ENCODE results near the gene C19orf33.
A peak's percentile ranks its signal among the peaks of the same experiment; 100 is the strongest.

C19orf33 gene

DNA sequence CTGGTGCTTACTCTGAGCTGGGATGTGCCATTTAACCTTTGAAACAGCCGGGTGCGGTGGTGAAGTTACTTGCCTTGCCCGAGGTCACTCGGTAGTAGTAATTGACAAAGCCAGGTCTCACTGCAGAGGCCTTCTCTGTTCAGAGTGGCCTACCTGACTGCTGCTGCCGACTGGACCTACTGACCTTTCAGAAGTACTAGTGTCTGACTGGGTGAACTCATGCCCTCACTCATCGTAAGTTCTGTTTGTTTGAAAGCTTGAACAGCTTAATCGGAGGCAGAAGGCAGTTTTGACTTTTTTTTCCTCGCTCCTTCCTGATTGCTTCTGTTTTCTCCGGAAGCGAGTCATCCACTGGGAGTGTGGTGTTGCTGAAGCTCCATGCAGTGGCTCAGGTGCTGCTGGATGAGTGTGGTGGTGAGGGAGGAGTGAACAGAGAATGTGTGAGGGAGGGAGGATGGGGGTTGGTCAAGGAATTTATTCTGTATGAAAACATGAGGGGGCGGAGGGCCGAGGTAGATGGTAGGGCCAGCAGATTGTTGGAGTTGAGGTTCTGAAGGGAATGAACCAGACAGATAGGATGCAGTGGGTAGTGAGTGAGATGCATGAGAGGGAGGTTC lies 37.0 kb upstream of the C19orf33 start:
- H3K9me3 ChIP-seq (ENCODE audit: control insufficient read depth, low read length) = no peaks in the 10 kb centered on the region

DNA sequence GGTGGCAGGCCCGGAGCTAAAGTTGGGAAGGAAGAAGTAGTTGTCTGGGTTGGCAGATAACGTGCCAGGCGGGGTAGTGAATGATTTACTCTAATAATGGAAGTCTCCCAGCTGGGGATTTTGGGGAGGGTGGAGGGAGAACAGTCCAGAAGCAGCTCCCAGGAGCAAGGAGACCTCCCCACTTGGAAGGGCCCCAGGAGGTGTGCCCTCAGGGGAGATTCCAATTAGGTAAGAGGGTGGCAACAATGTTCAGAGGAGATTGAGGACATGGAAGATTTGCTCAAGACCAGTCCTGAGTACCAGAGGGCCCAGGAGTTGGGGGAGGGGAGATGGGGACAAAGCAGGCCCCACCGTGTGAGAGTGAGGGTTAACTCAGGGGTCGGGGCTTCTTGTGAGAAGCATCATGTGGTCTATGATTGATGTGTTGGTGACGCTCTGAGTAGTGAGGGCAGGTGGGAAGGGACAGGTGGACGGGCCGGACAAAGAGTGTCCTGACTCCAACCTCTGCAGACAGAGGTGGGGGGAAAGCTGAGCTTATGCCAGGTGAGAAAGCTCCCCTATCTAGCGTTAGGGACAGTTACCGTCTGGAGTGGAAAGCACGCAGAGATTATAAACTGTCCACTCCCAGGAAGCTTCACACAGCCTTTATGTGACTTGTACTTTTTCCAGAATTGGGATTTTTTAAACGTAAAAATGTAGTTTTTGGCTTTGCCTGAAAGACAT lies 36.1 kb upstream of the C19orf33 start:
- Histone ChIP-seq H3K27me3 (ENCODE audit: control insufficient read depth, insufficient read depth, low read length) (no peaks in the 10 kb centered on the region), H3K9me3 (ENCODE audit: control insufficient read depth, low read length) (no peaks in the 10 kb centered on the region), H3K27ac (peak overlapping the region; percentile 17), H3K4me2 (ENCODE audit: low read length) (peak overlapping the region; percentile 98), H2AFZ (no peak overlapping the region), H3K79me2 (peaks cover 68% of the 10 kb centered on the region), H3K4me3 (ENCODE audit: low read depth, low read length) (peak overlapping the region; percentile 11), H3K36me3 (ENCODE audit: control insufficient read depth, insufficient read depth, low read length) (no peaks in the 10 kb centered on the region), H3K4me1 (peaks cover 9% of the 10 kb centered on the region), H3K9ac (no peak overlapping the region)
- TF ChIP-seq, protein P1, sequence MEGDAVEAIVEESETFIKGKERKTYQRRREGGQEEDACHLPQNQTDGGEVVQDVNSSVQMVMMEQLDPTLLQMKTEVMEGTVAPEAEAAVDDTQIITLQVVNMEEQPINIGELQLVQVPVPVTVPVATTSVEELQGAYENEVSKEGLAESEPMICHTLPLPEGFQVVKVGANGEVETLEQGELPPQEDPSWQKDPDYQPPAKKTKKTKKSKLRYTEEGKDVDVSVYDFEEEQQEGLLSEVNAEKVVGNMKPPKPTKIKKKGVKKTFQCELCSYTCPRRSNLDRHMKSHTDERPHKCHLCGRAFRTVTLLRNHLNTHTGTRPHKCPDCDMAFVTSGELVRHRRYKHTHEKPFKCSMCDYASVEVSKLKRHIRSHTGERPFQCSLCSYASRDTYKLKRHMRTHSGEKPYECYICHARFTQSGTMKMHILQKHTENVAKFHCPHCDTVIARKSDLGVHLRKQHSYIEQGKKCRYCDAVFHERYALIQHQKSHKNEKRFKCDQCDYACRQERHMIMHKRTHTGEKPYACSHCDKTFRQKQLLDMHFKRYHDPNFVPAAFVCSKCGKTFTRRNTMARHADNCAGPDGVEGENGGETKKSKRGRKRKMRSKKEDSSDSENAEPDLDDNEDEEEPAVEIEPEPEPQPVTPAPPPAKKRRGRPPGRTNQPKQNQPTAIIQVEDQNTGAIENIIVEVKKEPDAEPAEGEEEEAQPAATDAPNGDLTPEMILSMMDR (IDR thresholded peaks at IDR 0.05) = no peak

More for the DNA sequence above, 37.0 kb upstream of the C19orf33 start:
- Histone ChIP-seq H3K9ac (no peak overlapping the region), H3K36me3 (ENCODE audit: control insufficient read depth, insufficient read depth, low read length) (no peaks in the 10 kb centered on the region), H2AFZ (no peak overlapping the region), H3K27ac (peak overlapping the region; percentile 90), H3K4me1 (peaks cover 9% of the 10 kb centered on the region), H3K79me2 (peaks cover 64% of the 10 kb centered on the region), H3K4me3 (ENCODE audit: low read depth, low read length) (peak overlapping the region; percentile 93), H3K4me2 (ENCODE audit: low read length) (peak overlapping the region; percentile 98), H3K27me3 (ENCODE audit: control insufficient read depth, insufficient read depth, low read length) (no peaks in the 10 kb centered on the region)
- TF ChIP-seq, protein P1 (IDR thresholded peaks at IDR 0.05) = no peak

DNA sequence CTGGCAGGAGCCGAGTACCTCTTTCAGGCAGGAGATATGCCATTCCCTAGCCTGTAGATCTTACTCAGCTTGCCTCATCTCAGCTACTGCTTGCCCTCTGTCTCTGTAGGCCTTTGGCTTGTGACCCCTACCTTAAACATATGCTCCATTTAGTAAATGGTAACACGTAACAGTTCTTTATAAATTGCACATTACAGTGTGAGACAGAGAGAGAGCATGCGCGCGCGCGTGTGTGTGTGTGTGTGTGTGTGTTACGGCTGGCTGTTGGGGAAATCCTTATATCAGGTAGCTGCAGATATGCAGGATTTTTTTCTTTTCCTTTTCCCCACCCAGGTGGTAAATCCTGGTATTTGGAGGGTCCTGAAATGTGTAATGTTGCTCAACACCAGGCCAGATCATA lies 35.5 kb upstream of the C19orf33 start:
- peaks cover 68% of the 10 kb centered on the region for H3K79me2 ChIP-seq
- TF ChIP-seq, protein P1 (IDR thresholded peaks at IDR 0.05) = no peak
- H3K27ac ChIP-seq = no peak overlapping the region
- no peak overlapping the region for H3K9ac ChIP-seq
- no peaks in the 10 kb centered on the region for H3K27me3 ChIP-seq (ENCODE audit: control insufficient read depth, insufficient read depth, low read length)
- H3K4me1 ChIP-seq = peaks cover 9% of the 10 kb centered on the region
- H2AFZ ChIP-seq = no peak overlapping the region
- H3K4me3 ChIP-seq (ENCODE audit: low read depth, low read length) = peak overlapping the region; percentile 11
- H3K36me3 ChIP-seq (ENCODE audit: control insufficient read depth, insufficient read depth, low read length) = no peaks in the 10 kb centered on the region
- peak overlapping the region; percentile 98 for H3K4me2 ChIP-seq (ENCODE audit: low read length)
- H3K9me3 ChIP-seq (ENCODE audit: control insufficient read depth, low read length) = no peaks in the 10 kb centered on the region

DNA sequence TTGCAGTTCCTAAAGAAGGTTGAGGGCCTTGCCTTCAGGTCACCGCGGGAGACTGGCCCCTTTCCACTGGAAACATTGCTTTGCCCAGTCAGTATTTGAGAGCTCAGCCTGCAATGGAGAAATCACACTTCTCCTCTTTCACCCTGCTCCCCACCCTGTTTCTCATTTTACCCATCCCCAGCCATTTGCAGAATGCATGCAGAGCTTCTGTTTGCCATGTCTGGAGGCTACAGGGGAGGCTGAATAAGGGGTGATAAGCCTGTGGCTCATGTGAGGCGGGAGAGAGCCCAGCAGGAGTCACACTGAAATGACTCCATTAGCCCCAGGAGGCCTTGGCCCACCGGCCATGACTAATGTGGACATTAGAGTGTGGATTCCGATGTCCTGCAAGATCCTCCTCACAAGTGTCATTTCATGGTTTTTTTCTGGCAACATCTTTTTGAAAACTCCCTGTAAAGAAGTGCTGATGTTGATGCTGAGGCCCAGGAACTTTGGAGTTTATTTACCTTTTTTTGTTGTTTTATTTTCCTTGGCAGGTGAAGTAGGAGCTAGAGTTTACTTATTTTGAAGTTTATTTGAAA lies 33.4 kb upstream of the C19orf33 start:
- TF ChIP-seq, protein P1 (IDR thresholded peaks at IDR 0.05) = no peak
- Histone ChIP-seq H3K79me2 (peaks cover 68% of the 10 kb centered on the region), H3K4me2 (ENCODE audit: low read length) (no peak overlapping the region), H3K9ac (no peak overlapping the region), H2AFZ (no peak overlapping the region), H3K9me3 (ENCODE audit: control insufficient read depth, low read length) (no peaks in the 10 kb centered on the region), H3K4me3 (ENCODE audit: low read depth, low read length) (no peak overlapping the region), H3K27me3 (ENCODE audit: control insufficient read depth, insufficient read depth, low read length) (no peaks in the 10 kb centered on the region), H3K4me1 (peaks cover 25% of the 10 kb centered on the region), H3K27ac (no peak overlapping the region), H3K36me3 (ENCODE audit: control insufficient read depth, insufficient read depth, low read length) (no peaks in the 10 kb centered on the region)
